Thyroid gland (tissue), 4 donors: Measurements from ENCODE around the gene KRT77.

Experiments used
- POLR2A ChIP-seq, 2 donors: fragments of 450-650 bp; IDR thresholded peaks; one replicate each; pipeline ENCODE4 v1.6.1; 2017; ENCODE audit warnings: antibody characterized with exemption in 2 of 2, mild to moderate bottlenecking in 2 of 2, moderate library complexity in 1 of 2
- TF ChIP-seq, protein P1 (sequence below), 6 experiments: fragments of 200-600 bp in 3 of 6; fragments of 450-650 bp in 3 of 6; sonication (generic) in 3 of 6; IDR thresholded peaks; one replicate each; pipeline ENCODE4 v1.5.1; 2016 to 2019; ENCODE audit warnings: antibody characterized with exemption in 6 of 6, mild to moderate bottlenecking in 2 of 6, inconsistent platforms in 1 of 6, moderate library complexity in 1 of 6

DNA sequence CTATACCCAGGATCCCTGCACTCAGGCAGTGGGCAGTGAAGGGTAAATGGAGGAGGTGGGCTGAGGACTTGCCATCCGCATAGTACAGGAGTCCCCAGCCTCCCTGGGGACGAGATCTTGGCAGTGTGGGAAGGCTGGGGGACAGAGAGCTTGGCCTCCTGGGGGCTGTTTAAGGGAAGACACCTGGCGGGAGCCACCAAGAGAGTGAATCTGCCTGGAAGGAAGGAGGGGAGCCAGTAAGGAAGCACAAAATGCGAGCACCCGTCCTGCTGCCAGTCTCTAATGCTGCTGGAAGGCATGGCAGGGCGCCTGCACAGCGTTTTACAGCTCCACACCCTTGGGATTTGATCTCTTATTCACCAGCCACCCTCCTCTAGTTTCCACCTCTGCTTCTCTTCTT lies 43.9 kb downstream of the KRT77 start:
- TF ChIP-seq, protein P1, sequence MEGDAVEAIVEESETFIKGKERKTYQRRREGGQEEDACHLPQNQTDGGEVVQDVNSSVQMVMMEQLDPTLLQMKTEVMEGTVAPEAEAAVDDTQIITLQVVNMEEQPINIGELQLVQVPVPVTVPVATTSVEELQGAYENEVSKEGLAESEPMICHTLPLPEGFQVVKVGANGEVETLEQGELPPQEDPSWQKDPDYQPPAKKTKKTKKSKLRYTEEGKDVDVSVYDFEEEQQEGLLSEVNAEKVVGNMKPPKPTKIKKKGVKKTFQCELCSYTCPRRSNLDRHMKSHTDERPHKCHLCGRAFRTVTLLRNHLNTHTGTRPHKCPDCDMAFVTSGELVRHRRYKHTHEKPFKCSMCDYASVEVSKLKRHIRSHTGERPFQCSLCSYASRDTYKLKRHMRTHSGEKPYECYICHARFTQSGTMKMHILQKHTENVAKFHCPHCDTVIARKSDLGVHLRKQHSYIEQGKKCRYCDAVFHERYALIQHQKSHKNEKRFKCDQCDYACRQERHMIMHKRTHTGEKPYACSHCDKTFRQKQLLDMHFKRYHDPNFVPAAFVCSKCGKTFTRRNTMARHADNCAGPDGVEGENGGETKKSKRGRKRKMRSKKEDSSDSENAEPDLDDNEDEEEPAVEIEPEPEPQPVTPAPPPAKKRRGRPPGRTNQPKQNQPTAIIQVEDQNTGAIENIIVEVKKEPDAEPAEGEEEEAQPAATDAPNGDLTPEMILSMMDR (IDR thresholded peaks at IDR 0.05): no peak
- no peak for TF ChIP-seq POLR2A (IDR thresholded peaks at IDR 0.05)
